Measurements from ENCODE around the gene ACP5. TPM values are rescaled to one million over a fixed set of nuclear protein-coding genes. Genes with fewer than 3 reads are reported as not detected.

Gene ACP5
- total and polyA plus RNA-seq, 10 of the 15 experiments (the other 5 are each of a cell fraction or from before 2014, with no cell fraction given) = 1.0 to 73.4 (median 36.8) TPM

DNA sequence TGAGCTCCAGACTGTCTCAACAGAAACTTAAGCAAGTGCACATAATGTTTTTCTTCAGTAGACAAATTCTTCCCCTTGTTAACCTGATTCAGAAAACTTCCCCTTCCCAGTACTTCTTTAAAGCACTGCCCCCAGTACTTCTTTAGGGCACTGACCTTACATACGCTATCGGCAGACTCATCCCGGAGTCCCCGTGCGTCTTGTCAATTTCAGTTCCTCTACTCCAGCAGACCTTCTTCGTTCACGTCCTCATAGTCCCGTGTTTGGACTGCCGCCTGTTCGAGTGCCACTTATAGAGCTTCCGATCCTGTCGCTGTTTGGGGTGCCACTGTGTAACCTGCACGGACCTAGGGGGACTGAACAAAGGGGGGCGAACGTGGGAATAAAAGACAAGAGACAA, 48.8 kb upstream of the ACP5 start:
- ChIA-PET POLR2A (interaction anchor here (1.4 kb wide), 1 partner anchor 29 kb away, joined by 3 read pairs; the partner anchor contains the start of gene ZNF627), CTCF (no interaction called here), RAD21 (ENCODE audit: unreplicated experiment) (no interaction called here), SMC1A (ENCODE audit: uncharacterized antibody, unreplicated experiment) (no interaction called here)
- DNase-seq (ENCODE audit: low read depth, low spot score) (no peak), FAIRE-seq (no peak), ATAC-seq (no peak)
- Histone ChIP-seq H3K4me3 (no peak overlapping the region), H3K27ac (ENCODE audit: control insufficient read depth, insufficient read depth) (no peak overlapping the region), H3K9ac (ENCODE audit: control insufficient read depth, insufficient read depth, low read length) (no peak overlapping the region), H3K4me2 (ENCODE audit: control insufficient read depth, insufficient read depth) (no peak overlapping the region), H3K9me3 (replicated peaks; ENCODE audit: control insufficient read depth, insufficient read depth, low read length) (peaks cover 1% of the 10 kb centered on the region; the same call in 1 of the 3 replicates), H3K27me3 (replicated peaks in 1 of 2; ENCODE audit: control insufficient read depth in 2 of 2, insufficient read depth in 2 of 2, low read length in 1 of 2) (no peaks in the 10 kb centered on the region; a peak in 1 of 4 replicates), H3K36me3 (ENCODE audit: control insufficient read depth in 2 of 2, insufficient read depth in 2 of 2, low read length in 1 of 2) (no peaks in the 10 kb centered on the region), H3K4me1 (ENCODE audit: control insufficient read depth, insufficient read depth, low read length) (no peaks in the 10 kb centered on the region), H4K20me1 (ENCODE audit: control insufficient read depth, insufficient read depth) (no peaks in the 10 kb centered on the region), H3K79me2 (ENCODE audit: control insufficient read depth, insufficient read depth, low read length) (no peaks in the 10 kb centered on the region), H2AFZ (ENCODE audit: control insufficient read depth, low read depth, low read length) (no peak overlapping the region)
- in situ Hi-C loops (cut with MboI) (no loop called here), intact Hi-C loops (cut with micrococcal nuclease; ENCODE audit: unreplicated experiment) (no loop called here)
- no TSS peak for BruUV-seq (replicated peaks)
- no peak for TF ChIP-seq RBBP5 (conservative IDR thresholded peaks at IDR 0.05)
- TF ChIP-seq BHLHE40 (IDR thresholded peaks at IDR 0.05; ENCODE audit: borderline replicate concordance in 1 of 2, low read depth in 2 of 2, low read length in 1 of 2) = no peak
- TF ChIP-seq, protein P1, sequence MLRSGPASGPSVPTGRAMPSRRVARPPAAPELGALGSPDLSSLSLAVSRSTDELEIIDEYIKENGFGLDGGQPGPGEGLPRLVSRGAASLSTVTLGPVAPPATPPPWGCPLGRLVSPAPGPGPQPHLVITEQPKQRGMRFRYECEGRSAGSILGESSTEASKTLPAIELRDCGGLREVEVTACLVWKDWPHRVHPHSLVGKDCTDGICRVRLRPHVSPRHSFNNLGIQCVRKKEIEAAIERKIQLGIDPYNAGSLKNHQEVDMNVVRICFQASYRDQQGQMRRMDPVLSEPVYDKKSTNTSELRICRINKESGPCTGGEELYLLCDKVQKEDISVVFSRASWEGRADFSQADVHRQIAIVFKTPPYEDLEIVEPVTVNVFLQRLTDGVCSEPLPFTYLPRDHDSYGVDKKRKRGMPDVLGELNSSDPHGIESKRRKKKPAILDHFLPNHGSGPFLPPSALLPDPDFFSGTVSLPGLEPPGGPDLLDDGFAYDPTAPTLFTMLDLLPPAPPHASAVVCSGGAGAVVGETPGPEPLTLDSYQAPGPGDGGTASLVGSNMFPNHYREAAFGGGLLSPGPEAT (IDR thresholded peaks at IDR 0.05; ENCODE audit: low read depth) = no peak
- TF ChIP-seq ZNF217 (IDR thresholded peaks at IDR 0.05) = no peak
- TF ChIP-seq ASH2L (IDR thresholded peaks at IDR 0.05; ENCODE audit: borderline replicate concordance, low read depth) = no peak
- no peak for TF ChIP-seq IRF3 (IDR thresholded peaks at IDR 0.05)
- TF ChIP-seq CHD4 (IDR thresholded peaks at IDR 0.05) = no peak
- TF ChIP-seq JUND (IDR thresholded peaks at IDR 0.05; ENCODE audit: low read depth, low read length) = no peak
- no peak for TF ChIP-seq TARDBP (IDR thresholded peaks at IDR 0.05; ENCODE audit: borderline replicate concordance)
- no peak for TF ChIP-seq FOS (IDR thresholded peaks at IDR 0.05; ENCODE audit: borderline replicate concordance, extremely low read depth, insufficient read length)
- TF ChIP-seq SMC3 (IDR thresholded peaks at IDR 0.05; ENCODE audit: borderline replicate concordance, low read length) = no peak
- TF ChIP-seq STAT3 (IDR thresholded peaks at IDR 0.05; ENCODE audit: low read depth, low read length) = no peak
- no peak for TF ChIP-seq BMI1 (IDR thresholded peaks at IDR 0.05; ENCODE audit: borderline replicate concordance)
- 63% methylated on average over 15 of the region's 15 CpGs for WGBS (ENCODE audit: insufficient coverage, insufficient replicate concordance, low lambda C conversion rate, missing lambda C conversion rate)
